ENCODE data around the gene SIKE1. TPM values are rescaled to one million over a fixed set of nuclear protein-coding genes. Genes with fewer than 3 reads are reported as not detected.
A peak's percentile ranks its signal among the peaks of the same experiment; 100 is the strongest.

SIKE1 gene
- total RNA-seq, 1 donor from 2014 or later = 94.1 TPM

GRCh38 chr1:114771992-114772391 is 8.5 kb downstream of the SIKE1 start:
- H3K36me3 ChIP-seq = peaks cover 14% of the 10 kb centered on the region
- H3K4me1 Mint-ChIP-seq = no peaks in the 10 kb centered on the region
- no peak overlapping the region for H3K27ac Mint-ChIP-seq
- H3K9ac ChIP-seq = no peak overlapping the region
- TF ChIP-seq CTCF (IDR thresholded peaks at IDR 0.05) = no peak
- TF ChIP-seq EZH2phosphoT487 (IDR thresholded peaks at IDR 0.05) = no peak
- TF ChIP-seq EZH2 (IDR thresholded peaks at IDR 0.05) = no peak
- no peak overlapping the region for H3K4me3 ChIP-seq
- no peaks in the 10 kb centered on the region for H3K27me3 ChIP-seq
- H4K20me1 ChIP-seq (ENCODE audit: low read depth) = no peaks in the 10 kb centered on the region
- H3K9me3 Mint-ChIP-seq = no peaks in the 10 kb centered on the region
- H2AFZ ChIP-seq (replicated peaks) = no peak overlapping the region
- DNase-seq (ENCODE audit: low spot score) = no peak
- H3F3A ChIP-seq (ENCODE audit: low read depth) = no peaks in the 10 kb centered on the region
- H3K79me2 ChIP-seq (ENCODE audit: low read depth) = no peaks in the 10 kb centered on the region
- H3K36me3 Mint-ChIP-seq = peaks cover 7% of the 10 kb centered on the region
- H3K4me3 Mint-ChIP-seq = no peak overlapping the region
- H3K27me3 Mint-ChIP-seq (ENCODE audit: insufficient read depth, low read depth) = no peaks in the 10 kb centered on the region
- H3K4me1 ChIP-seq = no peaks in the 10 kb centered on the region
- H3K4me2 ChIP-seq = no peak overlapping the region
- no peak overlapping the region for H3K27ac ChIP-seq
- H3K9me3 ChIP-seq (ENCODE audit: low read depth) = no peaks in the 10 kb centered on the region

- H3K27me3 Mint-ChIP-seq (ENCODE audit: insufficient read depth, low read depth) = no peaks in the 10 kb centered on the region
- TF ChIP-seq CTCF (IDR thresholded peaks at IDR 0.05) (no peak), EZH2phosphoT487 (IDR thresholded peaks at IDR 0.05) (no peak), EZH2 (IDR thresholded peaks at IDR 0.05) (no peak)
- Histone ChIP-seq H3K27me3 (no peaks in the 10 kb centered on the region), H3K9me3 (ENCODE audit: low read depth) (no peaks in the 10 kb centered on the region), H3K4me2 (no peak overlapping the region), H3K79me2 (ENCODE audit: low read depth) (no peaks in the 10 kb centered on the region), H3K27ac (no peak overlapping the region), H2AFZ (replicated peaks) (no peak overlapping the region), H3K36me3 (peaks cover 14% of the 10 kb centered on the region), H3K9ac (no peak overlapping the region), H3K4me1 (no peaks in the 10 kb centered on the region), H3F3A (ENCODE audit: low read depth) (no peaks in the 10 kb centered on the region), H3K4me3 (no peak overlapping the region), H4K20me1 (ENCODE audit: low read depth) (no peaks in the 10 kb centered on the region)
- DNase-seq (ENCODE audit: low spot score) = no peak
- H3K9me3 Mint-ChIP-seq = no peaks in the 10 kb centered on the region
- H3K27ac Mint-ChIP-seq = no peak overlapping the region
- H3K4me3 Mint-ChIP-seq = no peak overlapping the region
- H3K36me3 Mint-ChIP-seq = peaks cover 4% of the 10 kb centered on the region
- no peaks in the 10 kb centered on the region for H3K4me1 Mint-ChIP-seq
Observed at GRCh38 chr1:114770989-114771388, 9.5 kb downstream of the SIKE1 start.

GRCh38 chr1:114764689-114765088 is 15.8 kb downstream of the SIKE1 start:
- Mint-ChIP-seq H3K27me3 (ENCODE audit: insufficient read depth, low read depth) (no peaks in the 10 kb centered on the region), H3K27ac (no peak overlapping the region), H3K4me1 (no peaks in the 10 kb centered on the region), H3K4me3 (no peak overlapping the region), H3K36me3 (no peaks in the 10 kb centered on the region), H3K9me3 (no peaks in the 10 kb centered on the region)
- DNase-seq (ENCODE audit: low spot score) = no peak
- H3K4me2 ChIP-seq = no peak overlapping the region
- no peaks in the 10 kb centered on the region for H4K20me1 ChIP-seq (ENCODE audit: low read depth)
- peak; percentile 13 for TF ChIP-seq CTCF (IDR thresholded peaks at IDR 0.05)
- no peak for TF ChIP-seq EZH2 (IDR thresholded peaks at IDR 0.05)
- no peak overlapping the region for H3K27ac ChIP-seq
- no peak overlapping the region for H2AFZ ChIP-seq (replicated peaks)
- no peaks in the 10 kb centered on the region for H3K4me1 ChIP-seq
- no peaks in the 10 kb centered on the region for H3K36me3 ChIP-seq
- no peaks in the 10 kb centered on the region for H3K79me2 ChIP-seq (ENCODE audit: low read depth)
- no peaks in the 10 kb centered on the region for H3K9me3 ChIP-seq (ENCODE audit: low read depth)
- H3K27me3 ChIP-seq = no peaks in the 10 kb centered on the region
- no peak overlapping the region for H3K9ac ChIP-seq
- no peak overlapping the region for H3K4me3 ChIP-seq
- H3F3A ChIP-seq (ENCODE audit: low read depth) = no peaks in the 10 kb centered on the region

Measured in neural progenitor cell (in vitro differentiated cells).